SW480 (cell line): ENCODE data around the gene SPANXN3.
"Not testable (repeated sequence)": the region's sequence is repeated elsewhere in the genome, so short reads cannot be mapped to it uniquely, and the experiment has no call there.

Experiments
- DNase-seq: peaks from one replicate; pipeline ENCODE4 v3.0.0-alpha.2; 2016; ENCODE audit warnings: low spot score

SPANXN3 gene

DNA sequence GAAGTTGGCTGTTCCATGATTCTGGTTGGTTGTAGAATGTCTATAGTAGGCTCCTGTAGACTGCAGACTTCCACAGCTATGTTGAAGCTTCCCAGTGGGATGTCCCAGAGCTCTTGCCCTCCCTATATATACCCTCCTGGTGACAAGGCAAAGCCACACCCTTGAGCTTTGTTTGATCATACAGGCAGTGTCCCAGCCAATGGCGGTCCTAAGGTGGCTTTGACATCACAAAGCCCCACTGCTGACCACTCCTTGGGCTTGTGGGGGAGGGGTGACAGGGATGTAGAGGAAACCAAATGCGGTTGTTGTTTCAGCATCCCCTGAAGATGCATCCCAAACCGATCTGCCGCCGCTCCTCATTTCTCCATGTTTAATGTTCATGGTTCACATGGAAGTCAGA lies at the start of gene SPANXN3:
TSS of gene SPANXN3 (minus strand) at position 101 of the 400 bp plus-strand sequence. CDS start at position 17, 84 bp downstream.
- not testable (repeated sequence) for DNase-seq

- DNase-seq, result no peak
Observed at GRCh38 chrX:143536176-143536575, 18.9 kb upstream of the SPANXN3 start.

- not testable (repeated sequence) for DNase-seq
Observed at GRCh38 chrX:143502196-143502595, 15.1 kb downstream of the SPANXN3 start.

- no peak for DNase-seq
Observed at GRCh38 chrX:143500751-143501150, 16.5 kb downstream of the SPANXN3 start.

- DNase-seq, result no peak
Observed at GRCh38 chrX:143486105-143486504, 31.2 kb downstream of the SPANXN3 start.

GRCh38 chrX:143476751-143477150 lies 40.5 kb downstream of the SPANXN3 start:
- DNase-seq, result no peak

DNA sequence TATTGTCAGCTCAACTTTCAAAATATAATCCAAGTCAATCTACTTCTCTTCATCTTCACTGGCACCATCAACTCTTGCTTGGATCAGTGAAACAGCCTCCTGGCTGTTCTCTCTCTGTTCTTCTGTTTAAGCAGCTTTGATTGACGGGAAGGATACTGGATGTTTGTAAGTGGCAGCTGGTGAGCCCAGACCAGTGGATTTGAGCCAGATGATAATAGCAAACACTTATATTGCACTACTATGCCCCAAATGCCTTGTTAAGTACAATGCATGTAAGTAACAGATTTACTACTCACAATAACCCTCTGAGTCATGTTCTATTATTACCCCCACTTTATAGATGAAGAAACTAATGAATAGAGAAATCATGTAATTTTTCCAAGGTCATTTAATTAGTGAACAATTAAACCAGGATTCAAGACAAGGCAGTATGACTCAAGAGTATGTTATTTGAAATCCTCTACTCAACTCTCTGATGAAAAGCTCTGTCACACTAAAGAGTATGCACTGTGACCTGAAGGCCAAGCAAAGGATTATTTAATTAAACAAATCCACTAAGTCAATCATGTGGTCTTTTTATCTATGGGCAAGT lies 44.8 kb downstream of the SPANXN3 start:
- DNase-seq, result no peak

DNA sequence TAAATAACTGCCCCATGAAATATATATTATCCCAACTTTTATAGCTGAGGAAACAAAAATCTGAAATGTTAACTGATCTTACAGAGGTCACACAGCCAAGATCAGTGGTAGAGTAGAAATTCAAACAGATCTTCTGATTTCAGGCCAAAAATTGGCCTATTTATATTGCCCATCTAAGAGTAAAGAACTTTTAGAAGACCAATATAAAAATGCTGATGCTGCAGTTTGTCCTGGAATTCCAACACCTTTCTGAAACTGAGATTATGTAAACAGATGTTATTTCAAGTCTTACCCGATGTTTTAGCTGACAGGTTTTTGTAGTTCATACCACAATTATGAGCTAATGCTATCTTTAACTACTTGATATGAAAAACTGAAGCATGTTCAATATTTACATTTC lies 51.1 kb downstream of the SPANXN3 start:
- no peak for DNase-seq

DNA sequence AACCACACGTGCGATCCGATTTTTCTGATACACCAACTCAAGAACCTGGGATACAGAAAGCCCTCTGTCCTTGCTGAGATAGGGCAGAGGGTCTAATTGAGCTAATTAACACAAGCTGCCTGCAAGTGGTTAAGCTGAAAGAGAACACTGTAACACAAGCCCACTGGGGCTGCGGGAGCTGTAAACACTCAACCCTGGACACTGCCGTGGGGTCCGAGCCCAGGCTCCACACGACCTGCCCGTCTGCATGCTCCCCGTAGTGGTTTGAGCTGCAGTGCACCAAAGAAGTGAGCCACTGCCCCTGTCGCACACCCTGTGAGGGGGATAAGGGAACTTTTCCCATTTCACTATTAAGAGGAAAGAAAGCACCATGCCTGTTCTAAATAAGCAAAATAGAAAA lies 54.6 kb downstream of the SPANXN3 start:
- no peak for DNase-seq

DNA sequence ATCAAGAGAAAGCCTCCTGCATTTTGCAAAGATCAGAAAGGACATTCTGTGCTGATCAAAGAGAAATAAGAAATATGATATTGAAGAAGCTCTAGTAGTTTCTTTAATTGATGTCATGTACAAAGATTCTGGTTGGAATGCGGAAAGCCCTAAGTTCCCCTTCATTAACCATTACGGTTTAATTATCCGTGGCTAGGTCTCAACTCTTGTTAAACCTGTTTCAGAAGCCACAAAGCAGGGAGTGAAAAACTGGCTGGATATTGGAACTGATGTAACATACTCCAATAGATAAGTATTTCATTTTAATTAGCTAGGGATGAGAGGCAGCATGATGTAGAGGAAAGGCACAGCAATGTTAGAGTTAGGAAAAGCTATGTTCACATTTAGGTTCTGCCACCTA lies 55.7 kb downstream of the SPANXN3 start:
- no peak for DNase-seq
